ENCODE data around the gene SYPL1.

GRCh38 chr7:106153891-106154449, 41.9 kb upstream of the SYPL1 start:
- TF ChIP-seq POLR2AphosphoS5 (IDR thresholded peaks at IDR 0.05; ENCODE audit: low read depth, low read length), result no peak
- peak; percentile 38 for TF ChIP-seq FOXP2 (optimal IDR thresholded peaks at IDR 0.05; ENCODE audit: borderline replicate concordance, extremely low read depth, extremely low read length, insufficient read depth)
- TF ChIP-seq TAF1 (IDR thresholded peaks at IDR 0.05; ENCODE audit: borderline replicate concordance, insufficient read depth, low read length), result no peak
- no peak for TF ChIP-seq SIN3A (IDR thresholded peaks at IDR 0.05; ENCODE audit: borderline replicate concordance, insufficient read depth, low read length)

Measured in PFSK-1 (cell line).